HG03460 (cell line): ENCODE results near the gene BIVM.
"Not testable (repeated sequence)": the region's sequence is repeated elsewhere in the genome, so short reads cannot be mapped to it uniquely, and the experiment has no call there.

Experiments
- ATAC-seq: cut with Tn5 transposase; IDR thresholded peaks from one replicate; pipeline ENCODE4 v1.9.1; 2021; ENCODE audit not compliant: unreplicated experiment

Gene BIVM, protein sequence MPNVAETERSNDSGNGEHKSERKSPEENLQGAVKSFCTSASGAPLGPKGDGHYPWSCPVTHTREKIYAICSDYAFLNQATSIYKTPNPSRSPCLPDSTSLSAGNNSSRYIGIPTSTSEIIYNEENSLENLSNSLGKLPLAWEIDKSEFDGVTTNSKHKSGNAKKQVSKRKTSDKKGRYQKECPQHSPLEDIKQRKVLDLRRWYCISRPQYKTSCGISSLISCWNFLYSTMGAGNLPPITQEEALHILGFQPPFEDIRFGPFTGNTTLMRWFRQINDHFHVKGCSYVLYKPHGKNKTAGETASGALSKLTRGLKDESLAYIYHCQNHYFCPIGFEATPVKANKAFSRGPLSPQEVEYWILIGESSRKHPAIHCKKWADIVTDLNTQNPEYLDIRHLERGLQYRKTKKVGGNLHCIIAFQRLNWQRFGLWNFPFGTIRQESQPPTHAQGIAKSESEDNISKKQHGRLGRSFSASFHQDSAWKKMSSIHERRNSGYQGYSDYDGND

DNA sequence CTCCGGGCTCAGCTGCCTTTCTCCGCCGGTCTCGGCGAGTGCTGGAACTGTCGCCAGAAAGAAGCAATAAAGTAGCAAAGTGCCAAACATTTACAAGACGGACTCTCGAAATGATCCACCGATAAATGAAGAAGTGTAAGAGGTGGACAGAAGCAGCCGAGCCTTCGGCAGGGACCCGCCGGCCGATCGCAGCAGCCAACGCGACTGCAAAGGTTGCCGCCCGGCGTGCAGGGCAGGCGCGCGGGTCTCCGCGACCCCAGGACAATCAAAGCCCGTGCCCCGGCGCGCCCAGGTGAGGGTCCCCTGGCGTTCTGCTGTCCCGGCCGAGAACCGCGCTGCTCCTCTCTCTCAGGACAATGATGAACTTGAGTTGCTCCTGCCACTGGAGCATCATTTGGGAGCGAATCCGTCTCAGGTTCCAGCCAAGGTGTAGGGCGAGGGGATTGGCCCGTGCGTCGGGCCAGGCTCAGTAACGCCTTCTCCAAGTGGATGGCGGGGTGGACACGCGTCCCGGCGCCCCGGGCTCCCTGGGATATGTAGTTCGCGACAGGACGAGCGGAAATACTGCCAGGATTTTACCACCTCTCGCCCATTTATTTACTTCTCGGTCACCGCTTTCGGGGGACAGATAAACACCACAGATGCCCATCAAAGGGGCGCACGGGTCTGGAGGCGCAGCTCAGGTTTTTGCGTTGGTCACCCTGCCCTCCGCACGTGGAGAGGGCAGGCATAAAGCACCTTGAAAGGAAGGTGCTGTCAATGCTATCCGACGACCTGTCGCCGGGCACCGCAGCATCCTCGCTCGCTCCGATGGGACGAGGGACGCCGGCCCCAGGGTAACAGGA is at the start of gene BIVM, which contains the start of gene POGLUT2:
BIVM (plus strand) TSS at position 539 of the 845 bp plus-strand sequence. CDS start 8,149 bp downstream, outside the sequence.
POGLUT2 (minus strand) TSS at position 396 of the 845 bp plus-strand sequence; CDS start at position 90, 306 bp downstream.
- ATAC-seq, result peak; percentile 81

DNA sequence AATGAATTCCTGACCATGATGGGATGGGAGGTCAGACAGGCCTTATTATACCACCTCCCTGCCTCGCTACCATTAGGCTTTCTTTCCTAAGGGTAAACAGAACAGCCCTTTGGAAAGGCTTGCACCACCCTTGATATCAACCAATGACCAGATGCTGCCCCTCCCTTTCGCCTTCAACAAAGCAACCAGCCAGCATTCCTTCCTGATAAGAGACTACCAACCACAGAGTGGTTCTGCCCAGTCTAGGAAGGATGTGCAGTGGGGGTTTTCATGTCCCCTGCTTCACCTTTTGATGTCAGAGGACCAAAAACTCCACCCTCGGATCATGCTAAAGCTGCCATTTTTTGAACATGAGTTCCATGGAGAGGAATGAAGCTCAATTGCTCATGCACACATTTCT is 47.0 kb upstream of the BIVM start:
- no peak for ATAC-seq

DNA sequence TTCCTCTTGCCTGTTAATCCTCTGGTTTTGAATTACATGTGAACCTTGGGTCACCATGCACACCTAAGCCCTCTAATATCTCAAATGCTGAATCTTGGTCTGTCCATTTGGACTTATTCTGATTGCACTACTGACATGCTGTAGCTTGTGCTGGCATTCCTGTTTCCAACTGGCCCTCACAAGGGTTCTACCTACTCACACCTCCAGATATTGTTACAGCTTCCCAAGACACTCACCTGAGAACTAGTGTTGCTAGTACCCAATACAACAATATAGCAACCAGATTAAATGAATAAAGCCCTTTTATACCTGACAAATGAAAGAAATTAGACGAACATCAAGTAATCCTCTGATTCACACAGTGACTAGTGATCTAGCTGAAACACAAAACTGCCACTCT is 41.9 kb upstream of the BIVM start:
- ATAC-seq, result no peak

DNA sequence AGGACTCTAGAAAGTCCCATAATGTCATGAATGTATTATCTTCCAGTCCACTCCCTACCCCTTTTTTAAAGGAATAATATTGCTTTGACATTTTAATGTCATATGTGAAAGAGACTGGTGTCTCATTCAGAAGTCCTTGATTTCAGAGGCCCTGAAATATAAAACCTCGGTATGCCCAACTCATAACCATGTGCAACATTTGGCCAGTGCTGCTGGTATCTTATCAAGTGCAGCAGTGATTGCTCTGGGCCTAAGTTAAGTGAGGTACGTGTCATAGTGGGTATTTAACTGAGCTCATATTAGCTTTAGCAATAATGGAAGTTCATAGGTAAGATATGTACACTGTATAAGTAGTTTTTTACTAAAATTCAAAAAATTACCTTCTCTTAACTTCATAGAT is 40.1 kb upstream of the BIVM start:
- no peak for ATAC-seq

DNA sequence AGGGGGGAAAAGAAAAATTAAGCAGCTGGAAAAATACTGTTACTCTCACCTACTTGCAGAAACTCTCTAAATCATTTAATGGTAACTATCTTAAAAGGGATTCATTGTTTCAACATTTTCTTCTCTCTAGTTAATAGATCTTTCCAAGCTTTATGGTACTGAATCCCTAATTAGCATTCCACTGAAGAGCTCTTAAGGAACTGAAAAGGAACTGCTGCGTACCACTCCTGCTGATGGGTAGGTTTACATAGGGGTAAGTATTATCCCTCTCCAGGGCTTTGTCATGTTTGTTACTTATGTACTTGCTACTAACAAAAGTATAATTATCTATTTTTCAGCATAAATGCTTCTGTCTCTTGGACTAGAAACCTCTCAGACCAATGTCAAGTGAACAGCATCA is 37.8 kb upstream of the BIVM start:
- ATAC-seq, result no peak

DNA sequence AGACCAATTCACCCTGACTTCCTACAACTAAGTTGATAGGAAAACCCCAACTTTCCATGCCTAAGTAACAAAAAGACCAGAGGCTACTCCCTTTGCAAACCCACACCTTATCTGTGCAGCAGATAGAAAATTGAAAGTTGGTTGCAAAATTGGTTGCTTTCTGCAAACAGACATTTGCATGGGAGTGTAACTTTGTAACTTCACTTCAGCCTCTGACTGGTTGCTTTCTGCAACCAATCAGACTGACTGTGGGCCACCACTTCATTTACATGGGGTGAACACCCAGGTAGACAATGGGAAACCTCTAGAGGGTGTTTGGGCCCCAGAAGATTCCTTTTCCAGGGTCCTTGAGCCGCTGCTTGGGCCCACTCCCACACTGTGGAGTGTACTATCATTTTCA is 35.2 kb upstream of the BIVM start:
- no peak for ATAC-seq

DNA sequence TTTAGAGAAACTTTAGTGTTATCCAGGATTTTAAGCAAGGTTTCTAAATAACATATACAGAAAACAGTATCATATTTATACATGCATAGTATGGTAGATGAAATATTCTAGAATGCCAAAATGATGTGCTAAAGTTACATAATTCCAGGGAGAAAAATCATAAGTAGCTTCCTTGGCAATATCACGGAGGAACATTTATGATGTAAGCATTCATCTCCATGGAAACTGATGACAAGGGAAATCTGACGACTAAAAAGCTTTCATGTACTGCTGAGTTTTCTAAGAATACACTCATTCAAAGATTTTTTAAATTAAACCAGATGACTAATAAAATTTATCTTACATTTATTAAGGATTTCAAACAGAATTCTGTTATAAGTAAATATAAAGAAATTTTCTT is 30.0 kb upstream of the BIVM start:
- no peak for ATAC-seq

DNA sequence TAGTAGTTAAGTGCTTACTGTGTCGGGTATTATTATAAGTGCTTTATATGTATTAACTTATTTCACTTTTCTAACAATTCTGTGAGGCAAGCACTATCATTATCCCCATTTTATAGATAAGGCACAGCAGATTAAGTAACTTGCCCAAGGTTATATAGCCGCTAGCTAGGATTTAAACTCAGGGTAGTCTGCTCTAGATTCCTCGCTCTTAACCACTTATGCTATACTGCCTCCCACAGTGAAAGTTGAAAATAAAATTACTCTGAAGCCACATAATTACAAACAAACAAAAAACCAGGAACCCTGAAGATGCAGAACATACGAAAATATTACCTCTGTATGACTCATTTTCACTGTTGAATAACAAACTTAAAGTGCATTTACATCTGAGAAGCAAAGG is 29.2 kb upstream of the BIVM start:
- no peak for ATAC-seq

DNA sequence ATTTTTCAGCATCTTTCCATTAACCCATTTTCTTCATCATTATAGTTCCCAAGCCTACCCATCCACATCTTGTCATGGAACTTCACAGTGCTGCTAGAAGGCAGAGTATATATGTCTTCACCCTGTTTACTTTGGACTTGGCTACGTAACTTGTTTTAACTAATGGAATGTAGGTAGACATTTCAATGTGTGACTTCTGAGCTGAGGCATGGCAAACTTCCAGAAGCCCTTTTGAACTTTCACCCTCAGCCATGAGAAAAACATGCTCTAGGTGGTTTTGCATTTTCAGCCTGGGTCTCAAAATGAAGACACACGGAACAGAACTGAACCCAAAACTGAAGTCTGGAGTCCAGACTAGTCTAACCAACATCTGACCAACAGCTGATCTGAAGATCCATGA is 28.5 kb upstream of the BIVM start:
- ATAC-seq, result no peak

DNA sequence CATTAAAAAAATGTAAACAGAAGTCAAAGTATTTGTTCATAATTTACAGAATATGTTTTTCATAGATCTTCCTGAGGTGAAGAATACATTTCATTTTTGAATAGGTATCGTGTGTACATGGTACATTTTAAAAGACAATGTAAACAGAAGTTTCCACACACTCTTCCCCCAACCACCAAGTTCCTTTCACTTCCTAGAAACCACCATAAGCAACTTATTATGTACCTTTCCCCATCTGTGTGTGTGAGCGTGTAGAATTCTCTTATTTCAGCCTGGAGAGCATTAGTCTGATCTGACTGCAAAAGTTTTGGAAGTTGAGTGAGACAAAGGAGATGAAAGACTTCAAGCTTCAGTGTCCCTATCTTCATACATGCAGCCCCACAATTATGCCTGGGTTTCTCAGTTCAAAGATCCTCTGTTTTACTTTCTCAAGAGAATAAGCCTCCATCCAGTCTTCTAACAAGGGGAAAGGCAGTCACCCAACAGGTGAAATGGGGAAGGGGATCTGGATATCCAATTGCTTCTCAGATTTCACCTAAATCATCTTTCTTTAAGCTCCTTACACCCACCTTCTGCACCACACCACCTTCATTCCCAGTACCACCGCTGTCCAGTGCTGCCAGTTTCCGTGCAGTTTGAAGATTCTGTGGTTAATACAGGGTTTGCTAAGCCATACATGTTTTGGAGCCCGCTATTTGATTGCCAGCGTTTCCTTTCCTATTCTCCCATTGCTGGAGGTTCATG is 27.4 kb upstream of the BIVM start:
- ATAC-seq, result no peak

DNA sequence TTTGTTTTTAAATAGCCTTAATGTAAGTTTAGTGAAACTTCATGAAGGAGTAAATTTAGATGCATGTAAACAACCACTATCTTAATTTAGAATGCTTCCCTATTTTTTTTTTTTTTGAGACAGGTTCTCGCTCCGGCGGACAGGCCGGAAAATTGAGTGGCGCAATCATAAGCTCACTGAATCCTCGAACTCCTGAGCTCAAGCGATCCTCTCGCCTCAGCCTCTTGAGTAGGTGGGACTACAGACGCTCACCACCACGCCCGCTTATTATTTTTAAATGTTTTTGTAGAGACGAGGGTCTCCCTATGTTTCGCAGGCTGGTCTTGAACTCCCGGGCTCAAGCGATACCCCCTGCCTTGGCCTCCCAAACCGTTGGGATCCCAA is 26.9 kb upstream of the BIVM start:
- no peak for ATAC-seq

DNA sequence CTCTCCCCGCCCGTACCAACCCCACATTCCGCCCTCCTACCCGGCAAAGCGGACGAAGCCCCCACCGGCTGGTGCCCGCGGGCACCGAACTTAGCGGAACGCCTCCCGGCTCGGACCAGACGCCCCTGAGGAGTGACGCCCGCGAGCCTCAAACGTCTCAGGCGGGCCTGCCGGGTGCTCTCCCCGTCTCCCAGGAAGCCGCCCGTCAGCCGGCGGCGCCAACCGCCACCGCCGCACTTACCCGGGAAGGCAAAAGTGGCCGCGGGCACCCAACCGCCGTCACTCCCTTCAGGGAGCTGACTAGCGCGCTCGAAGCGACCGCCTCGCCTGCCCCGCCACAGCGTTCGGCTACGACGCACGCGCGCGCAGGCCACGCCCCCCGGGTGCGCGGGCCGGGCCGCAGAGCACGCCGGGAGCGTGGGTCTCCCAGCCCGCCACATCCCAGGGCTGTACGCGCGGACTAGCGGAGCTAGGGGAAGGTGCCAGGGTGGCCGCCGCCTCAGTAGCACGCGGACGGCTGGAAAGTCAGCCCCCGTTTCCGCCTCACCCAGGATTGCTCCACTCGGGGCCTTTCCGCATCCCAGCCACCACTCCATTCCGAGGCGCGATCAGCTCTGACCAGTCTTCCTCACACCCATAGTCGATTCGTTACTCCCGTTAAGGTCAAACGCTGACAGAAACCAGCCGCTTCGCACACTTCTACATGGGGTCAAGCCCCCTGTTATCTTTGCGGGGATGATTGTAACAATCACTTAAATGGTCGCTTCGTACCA is 25.3 kb upstream of the BIVM start, which contains the start of gene TEX30:
TEX30 (minus strand) TSS at position 346 of the 773 bp plus-strand sequence. CDS start 3,760 bp downstream, outside the sequence.
- ATAC-seq, result peak; percentile 91

DNA sequence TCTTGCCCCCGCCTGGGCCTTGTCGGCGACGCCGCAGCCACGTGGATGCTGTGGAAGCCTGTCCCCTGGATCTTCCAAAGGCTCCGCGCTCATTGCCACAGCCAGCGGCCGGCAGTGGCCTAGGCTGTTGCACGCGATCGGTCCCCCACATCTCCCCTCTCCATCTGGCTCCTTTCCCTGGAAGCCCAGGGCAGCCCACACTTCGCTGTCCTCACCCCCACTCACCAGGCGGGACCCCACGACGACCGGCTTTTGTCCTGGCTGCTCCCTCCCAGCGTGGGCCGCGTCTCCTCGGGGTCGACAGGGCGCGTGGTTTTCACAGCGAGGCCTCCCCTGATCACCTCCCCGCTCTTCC is 24.7 kb upstream of the BIVM start:
- no peak for ATAC-seq

DNA sequence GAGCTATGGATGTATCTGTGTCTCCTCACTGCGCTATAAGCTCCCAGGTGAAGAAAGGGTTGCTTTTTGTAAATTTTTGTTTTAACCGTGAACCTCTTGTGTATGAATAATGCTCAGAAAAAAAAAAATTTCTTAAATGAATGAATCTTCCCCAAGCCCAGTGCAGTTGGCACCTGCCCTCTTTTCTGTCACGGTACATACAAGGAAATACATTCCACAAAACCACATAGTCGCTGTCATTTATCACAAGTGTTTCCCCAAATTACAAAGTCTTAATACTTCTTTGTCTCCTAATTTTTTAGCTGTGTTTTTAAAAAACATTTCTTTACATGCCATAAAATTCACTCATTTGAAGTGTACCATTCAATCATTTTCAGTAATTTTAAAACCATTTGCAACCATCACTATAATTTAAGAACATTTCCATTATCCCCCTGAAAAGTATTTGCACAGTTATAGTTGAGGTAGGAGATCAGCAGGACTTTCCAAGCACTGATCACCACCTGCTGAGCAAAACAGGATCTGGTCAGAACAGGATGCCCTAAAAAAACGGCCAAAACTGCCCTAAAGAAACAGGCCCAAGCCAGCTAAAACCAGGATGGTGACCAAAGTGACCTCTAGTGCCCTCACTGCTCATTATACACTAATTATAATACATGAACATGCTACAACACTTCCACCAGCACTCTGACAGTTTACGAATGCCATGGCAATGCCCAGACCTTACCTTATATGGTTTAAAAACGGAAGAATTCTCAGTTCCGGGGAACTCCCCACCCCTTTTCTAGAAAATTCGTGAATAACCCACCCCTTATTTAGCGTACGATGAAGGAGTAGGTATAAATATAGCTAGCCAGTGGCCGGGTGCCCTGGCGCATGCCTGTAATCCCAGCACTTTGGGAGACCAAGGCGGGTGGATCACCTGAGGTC is 24.1 kb upstream of the BIVM start:
- ATAC-seq, result no peak

DNA sequence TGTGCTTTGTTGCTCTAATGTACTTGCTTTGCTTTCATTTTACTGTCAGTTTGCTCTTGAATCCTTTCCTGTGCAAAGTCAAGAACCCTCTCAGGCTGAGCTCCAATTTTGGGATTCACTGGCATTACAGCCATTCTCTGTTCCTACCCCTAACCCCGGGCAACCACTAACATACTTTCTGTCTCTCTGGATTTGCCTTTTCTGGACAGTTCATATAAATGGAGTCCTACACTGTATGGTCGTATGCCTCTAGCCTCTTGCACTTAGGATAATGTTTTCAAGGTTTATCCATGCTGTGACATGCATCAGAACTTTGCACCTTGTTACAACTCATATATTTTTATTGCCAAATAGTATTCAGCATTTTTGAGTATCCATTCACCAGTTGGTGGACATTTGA is 22.6 kb upstream of the BIVM start:
- no peak for ATAC-seq

DNA sequence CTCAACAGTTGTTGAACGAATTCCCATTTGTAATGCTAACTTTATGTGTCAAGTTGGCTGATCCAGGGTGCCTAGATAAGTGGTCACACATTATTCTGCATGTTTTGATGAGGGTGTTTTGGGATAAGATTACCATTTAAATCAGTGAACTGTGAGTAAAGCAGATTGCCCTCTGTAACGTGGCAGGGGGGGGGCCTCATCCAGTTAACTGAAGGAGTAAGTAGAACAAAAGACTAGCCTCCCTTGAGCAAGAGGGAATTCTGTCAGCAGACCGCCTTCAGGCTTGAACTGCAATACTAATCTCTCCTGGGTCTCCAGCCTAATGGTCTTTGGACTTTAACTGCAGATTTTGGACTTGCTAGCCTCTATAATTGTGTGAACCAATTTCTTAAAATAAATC is 21.2 kb upstream of the BIVM start:
- no peak for ATAC-seq

DNA sequence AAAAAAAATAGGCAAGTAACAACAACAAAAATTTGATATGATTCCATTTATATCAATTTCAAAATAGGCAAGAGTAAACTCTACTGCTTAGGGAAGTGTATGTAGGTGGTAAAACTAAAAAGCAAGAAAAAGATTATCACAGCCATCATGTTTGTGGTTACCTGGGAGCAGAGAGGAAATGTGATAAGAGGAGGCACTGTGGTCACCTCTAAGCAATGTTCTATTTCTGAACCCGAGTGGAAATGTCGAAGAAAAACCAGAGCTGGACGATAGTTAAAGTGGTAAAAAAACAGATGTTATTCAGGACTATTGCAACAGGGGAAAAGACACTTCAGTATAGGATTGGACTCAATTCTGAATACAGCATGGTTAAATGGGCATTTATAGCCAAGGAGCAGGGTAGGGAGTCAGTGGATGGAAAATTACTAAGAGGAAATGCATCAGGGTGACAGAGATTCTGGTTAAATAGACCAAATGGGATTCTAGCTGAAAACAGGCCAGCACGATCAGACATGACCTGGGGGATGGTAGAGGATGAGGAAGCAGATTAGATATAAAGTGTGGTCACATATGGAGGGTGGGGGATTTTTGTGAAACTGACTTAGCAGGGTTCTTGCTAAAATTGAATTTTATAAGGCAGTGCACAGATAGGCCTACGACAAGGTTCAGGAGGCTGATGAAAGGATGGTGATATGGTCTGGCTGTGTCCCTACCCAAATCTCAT is 19.3 kb upstream of the BIVM start:
- no peak for ATAC-seq

DNA sequence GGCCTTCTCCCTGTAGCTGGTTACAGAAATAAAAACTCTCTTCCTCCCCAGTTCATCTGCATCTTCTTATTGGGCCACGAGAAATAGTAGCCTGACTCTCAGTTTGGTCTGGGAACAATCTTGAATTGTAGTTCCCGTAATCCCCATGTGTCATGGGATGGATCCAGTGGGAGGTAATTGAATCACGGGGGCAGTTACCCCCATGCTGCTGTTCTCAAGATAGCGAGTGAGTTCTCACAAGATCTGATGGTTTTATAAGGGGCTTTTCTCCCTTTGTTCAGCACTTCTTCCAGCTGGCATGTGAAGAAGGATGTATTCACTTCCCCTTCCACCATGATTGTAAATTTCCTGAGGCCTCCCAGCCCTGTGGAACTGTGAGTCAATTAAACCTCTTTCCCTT is 18.3 kb upstream of the BIVM start:
- not testable (repeated sequence) for ATAC-seq

DNA sequence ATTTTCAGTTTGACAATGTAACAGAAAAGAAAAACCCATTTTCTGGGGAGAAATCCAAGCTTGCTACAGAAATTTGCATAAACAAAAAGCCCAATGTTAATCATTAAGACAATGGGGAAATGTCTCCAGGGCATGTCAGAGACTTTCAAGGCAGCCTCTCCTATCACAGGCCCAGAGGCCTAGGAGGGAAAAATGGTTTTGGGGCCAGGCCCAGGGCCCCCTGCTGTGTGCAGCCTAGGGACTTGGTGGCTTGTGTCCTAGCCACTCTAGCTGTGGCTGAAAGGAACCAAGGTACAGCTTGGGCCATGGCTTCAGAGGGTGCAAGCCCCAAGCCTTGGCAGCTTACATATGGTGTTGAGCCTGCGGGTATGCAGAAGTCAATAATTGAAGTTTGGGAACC is 17.3 kb upstream of the BIVM start:
- ATAC-seq, result no peak
